Naive thymus-derived CD4-positive, alpha-beta T cell (primary cell): ENCODE data around the gene RPTOR. TPM values are rescaled to one million over a fixed set of nuclear protein-coding genes. Genes with fewer than 3 reads are reported as not detected.
A peak's percentile ranks its signal among the peaks of the same experiment; 100 is the strongest.

Source experiments
- ATAC-seq: fragments of 150-1000 bp; cut with Tn5 transposase; 2 replicates; pipeline ENCODE4 v1.10.0; 2021; ENCODE audit warnings: mild to moderate bottlenecking, moderate library complexity
- CTCF ChIA-PET: fragments of 350-600 bp; sonication (Branson Sonifier 250); formaldehyde crosslinking; loops from one replicate; lab custom pipeline; 2021; ENCODE audit warnings: antibody characterized with exemption; lab: Charles Lee
- POLR2A ChIA-PET: fragments of 350-600 bp; sonication (Branson Sonifier 250); formaldehyde crosslinking; loops from one replicate; lab custom pipeline; 2021; ENCODE audit warnings: antibody characterized with exemption, inconsistent platforms; lab: Charles Lee
- DNase-seq, 9 donors: peaks; one replicate each; pipeline versions ENCODE4 v3.0.0 to v3.0.0-alpha.2; 2020 to 2022; ENCODE audit warnings: mixed read lengths in 1 of 9
- H3K27ac ChIP-seq: one replicate; pipeline ENCODE4 v1.7.0; 2013; ENCODE audit warnings: mild to moderate bottlenecking, low read depth, low read length, moderate library complexity
- H3K27me3 ChIP-seq, 2 donors: one replicate each; pipeline ENCODE4 v1.7.0; 2013; ENCODE audit warnings: low read length in 2 of 2, mild to moderate bottlenecking in 2 of 2, moderate library complexity in 2 of 2; ENCODE audit not compliant: control insufficient read depth in 2 of 2, insufficient read depth in 2 of 2
- H3K36me3 ChIP-seq, 3 experiments: 1 replicate in 2 of 3; 2 replicates in 1 of 3; pipeline ENCODE4 v1.7.0; 2013; ENCODE audit warnings: low read length in 3 of 3, mild to moderate bottlenecking in 3 of 3, moderate library complexity in 1 of 3; ENCODE audit not compliant: insufficient read depth in 3 of 3, control insufficient read depth in 2 of 3
- H3K4me1 ChIP-seq, 2 donors: one replicate each; pipeline ENCODE4 v1.7.0; 2013; ENCODE audit warnings: low read length in 2 of 2, mild to moderate bottlenecking in 2 of 2, moderate library complexity in 1 of 2; ENCODE audit not compliant: control insufficient read depth in 2 of 2, insufficient read depth in 2 of 2
- H3K4me3 ChIP-seq: 2 replicates; pipeline ENCODE4 v1.7.0; 2013; ENCODE audit warnings: mild to moderate bottlenecking, low read length
- H3K9me3 ChIP-seq, 3 experiments: 1 replicate in 2 of 3; 2 replicates in 1 of 3; pipeline ENCODE4 v1.7.0; 2013; ENCODE audit warnings: low read length in 3 of 3; ENCODE audit not compliant: control insufficient read depth in 2 of 3
- H3K27ac Mint-ChIP-seq, 9 donors: one replicate each; pipeline ENCODE4 v1.8.0; 2020 to 2022; ENCODE audit warnings: mixed read lengths in 9 of 9, mild to moderate bottlenecking in 8 of 9, moderate library complexity in 5 of 9, inconsistent platforms in 2 of 9
- H3K27me3 Mint-ChIP-seq, 5 donors: one replicate each; pipeline ENCODE4 v1.8.0; 2021 to 2022; ENCODE audit warnings: mixed read lengths in 5 of 5, mild to moderate bottlenecking in 1 of 5
- H3K36me3 Mint-ChIP-seq, 5 donors: one replicate each; pipeline ENCODE4 v1.8.0; 2020 to 2022; ENCODE audit warnings: mixed read lengths in 5 of 5, mild to moderate bottlenecking in 3 of 5, inconsistent platforms in 1 of 5
- H3K4me1 Mint-ChIP-seq, 7 donors: one replicate each; pipeline ENCODE4 v1.8.0; 2020 to 2022; ENCODE audit warnings: mixed read lengths in 7 of 7, mild to moderate bottlenecking in 3 of 7, inconsistent platforms in 1 of 7
- H3K4me3 Mint-ChIP-seq, 10 donors: one replicate each; pipeline ENCODE4 v1.8.0; 2020 to 2022; ENCODE audit warnings: mild to moderate bottlenecking in 10 of 10, mixed read lengths in 10 of 10, moderate library complexity in 6 of 10, inconsistent platforms in 2 of 10
- H3K9me3 Mint-ChIP-seq, 11 donors: one replicate each; pipeline ENCODE4 v1.8.0; 2020 to 2022; ENCODE audit warnings: mixed read lengths in 11 of 11, mild to moderate bottlenecking in 4 of 11, inconsistent platforms in 1 of 11, moderate library complexity in 1 of 11
- intact Hi-C, 2 donors: fragments of 100-400 bp; cut with micrococcal nuclease; formaldehyde crosslinking; loops; one replicate each; pipeline ENCODE4 v1.15.1; 2023
- polyA plus RNA-seq, 2 donors: library from polyadenylated mRNA; unstranded; fragments of 300-500 nt; fragmentation: Illumina TruSeq; gene quantifications; one replicate each; pipeline ENCODE4 v1.2.3, GENCODE V29; 2021
- total RNA-seq, 6 experiments: library from RNA in 5 of 6; stranded (reverse) in 5 of 6; gene quantifications; 1 replicate in 5 of 6; 2 replicates in 1 of 6; pipeline ENCODE4 v1.2.3 and lab custom pipeline; 2021 to 2026

Gene RPTOR
- total and polyA plus RNA-seq, 7 experiments from 2014 or later: 10.9 to 89.8 (median 59.9) TPM

- peaks cover 18 to 27% of the 10 kb centered on the region in 2 donors for H3K4me1 ChIP-seq
- ATAC-seq (no peak), DNase-seq (no peak)
- Mint-ChIP-seq H3K27me3 (no peaks in the 10 kb centered on the region), H3K4me1 (peaks cover 30 to 74% (median 67%) of the 10 kb centered on the region in 7 donors), H3K9me3 (peaks cover 0 to 23% (median 4%) of the 10 kb centered on the region in 11 donors), H3K27ac (peak overlapping the region in 8 of 9 donors; percentile 61 to 99 (median 88)), H3K4me3 (no peak overlapping the region), H3K36me3 (peaks cover 3 to 36% (median 20%) of the 10 kb centered on the region in 5 donors)
- ChIA-PET CTCF (no interaction called here), POLR2A (interaction anchor here (0.6 to 1.1 kb wide), 3 partner anchors 11 to 84 kb away, joined by 3 read pairs; no protein-coding TSS in a partner anchor)
- H3K27me3 ChIP-seq: no peaks in the 10 kb centered on the region
- no peaks in the 10 kb centered on the region for H3K36me3 ChIP-seq
- no peaks in the 10 kb centered on the region for H3K9me3 ChIP-seq
- intact Hi-C loops: loop anchor here in 1 of 2 donors (5.0 kb wide), 1 partner anchor 122 kb away; no protein-coding TSS in a partner anchor
- H3K4me3 ChIP-seq: no peak overlapping the region
- H3K27ac ChIP-seq: no peak overlapping the region
These were observed 116.0 kb downstream of the RPTOR start for GRCh38 chr17:80660527-80661198.

GRCh38 chr17:80662557-80662956, 117.9 kb downstream of the RPTOR start:
- H3K4me3 Mint-ChIP-seq: peak overlapping the region in 5 of 10 donors; percentile 7 to 89 (median 25)
- CTCF ChIA-PET: interaction anchor here (1.9 kb wide), 1 partner anchor 118 kb away, joined by 4 read pairs; no protein-coding TSS in a partner anchor
- peaks cover 0 to 36% (median 17%) of the 10 kb centered on the region in 5 donors for H3K36me3 Mint-ChIP-seq

GRCh38 chr17:80663781-80664206, 119.2 kb downstream of the RPTOR start:
- H3K4me1 ChIP-seq: peaks cover 36 to 58% of the 10 kb centered on the region in 2 donors
- Mint-ChIP-seq H3K9me3 (peaks cover 0 to 6% (median 0%) of the 10 kb centered on the region in 11 donors), H3K27me3 (no peaks in the 10 kb centered on the region), H3K4me1 (peaks cover 52 to 88% (median 79%) of the 10 kb centered on the region in 7 donors), H3K27ac (peak overlapping the region; percentile 91 to 100 (median 96)), H3K36me3 (peaks cover 0 to 26% (median 6%) of the 10 kb centered on the region in 5 donors), H3K4me3 (peak overlapping the region; percentile 69 to 95 (median 82))
- ChIA-PET POLR2A (interaction anchor here (0.8 to 3.2 kb wide), 16 partner anchors 8 to 403 kb away, joined by 3 to 22 read pairs (median 3); partner anchors contain the start of gene RNF213), CTCF (interaction anchor here (0.7 to 1.9 kb wide), 3 partner anchors 14 to 117 kb away, joined by 3 to 4 read pairs (median 4); no protein-coding TSS in a partner anchor)
- DNase-seq (peak in 8 of 9 donors; percentile 48 to 79 (median 60)), ATAC-seq (peak; percentile 63)
- peak overlapping the region; percentile 94 for H3K27ac ChIP-seq
- intact Hi-C loops: loop anchor here (1.0 to 5.0 kb wide), 6 partner anchors 14 to 235 kb away; no protein-coding TSS in a partner anchor
- H3K9me3 ChIP-seq: no peaks in the 10 kb centered on the region
- no peaks in the 10 kb centered on the region for H3K27me3 ChIP-seq
- no peaks in the 10 kb centered on the region for H3K36me3 ChIP-seq
- H3K4me3 ChIP-seq: peak overlapping the region; percentile 40

More at GRCh38 chr17:80662557-80662956, 117.9 kb downstream of the RPTOR start:
- H3K36me3 ChIP-seq: no peaks in the 10 kb centered on the region
- peaks cover 24 to 46% of the 10 kb centered on the region in 2 donors for H3K4me1 ChIP-seq
- no peaks in the 10 kb centered on the region for H3K9me3 ChIP-seq
- peak overlapping the region; percentile 94 for H3K27ac ChIP-seq
- H3K4me1 Mint-ChIP-seq: peaks cover 43 to 87% (median 77%) of the 10 kb centered on the region in 7 donors
- peak overlapping the region; percentile 19 to 100 (median 96) for H3K27ac Mint-ChIP-seq
- H3K9me3 Mint-ChIP-seq: peaks cover 0 to 18% (median 3%) of the 10 kb centered on the region in 11 donors
- no peak overlapping the region for H3K4me3 ChIP-seq
- DNase-seq: no peak
- POLR2A ChIA-PET: interaction anchor here (0.7 to 3.2 kb wide), 8 partner anchors 12 to 401 kb away, joined by 3 to 22 read pairs (median 4); partner anchors contain the start of gene RNF213
- H3K27me3 ChIP-seq: no peaks in the 10 kb centered on the region
- H3K27me3 Mint-ChIP-seq: no peaks in the 10 kb centered on the region
- intact Hi-C loops: loop anchor here in 1 of 2 donors (5.0 kb wide), 1 partner anchor 120 kb away; no protein-coding TSS in a partner anchor
- no peak for ATAC-seq

GRCh38 chr17:80664217-80664790, 119.7 kb downstream of the RPTOR start:
- H3K36me3 Mint-ChIP-seq: peaks cover 0 to 24% (median 4%) of the 10 kb centered on the region in 5 donors
- peaks cover 0 to 5% (median 0%) of the 10 kb centered on the region in 11 donors for H3K9me3 Mint-ChIP-seq
- H3K4me3 Mint-ChIP-seq: peak overlapping the region; percentile 69 to 95 (median 82)
- no peaks in the 10 kb centered on the region for H3K27me3 Mint-ChIP-seq
- ATAC-seq: no peak
- intact Hi-C loops: loop anchor here (1.0 to 5.0 kb wide), 6 partner anchors 14 to 234 kb away; no protein-coding TSS in a partner anchor
- Histone ChIP-seq H3K4me1 (peaks cover 38 to 60% of the 10 kb centered on the region in 2 donors), H3K9me3 (no peaks in the 10 kb centered on the region), H3K27me3 (no peaks in the 10 kb centered on the region), H3K27ac (peak overlapping the region; percentile 94), H3K36me3 (no peaks in the 10 kb centered on the region), H3K4me3 (peak overlapping the region; percentile 40)
- DNase-seq: no peak
- peak overlapping the region; percentile 91 to 100 (median 96) for H3K27ac Mint-ChIP-seq
- ChIA-PET POLR2A (interaction anchor here (0.9 to 3.2 kb wide), 12 partner anchors 9 to 210 kb away, joined by 3 to 22 read pairs (median 4); no protein-coding TSS in a partner anchor), CTCF (interaction anchor here (0.7 to 1.1 kb wide), 4 partner anchors 15 to 120 kb away, joined by 3 to 4 read pairs (median 3); no protein-coding TSS in a partner anchor)
- peaks cover 54 to 89% (median 82%) of the 10 kb centered on the region in 7 donors for H3K4me1 Mint-ChIP-seq

- Histone ChIP-seq H3K36me3 (no peaks in the 10 kb centered on the region), H3K9me3 (no peaks in the 10 kb centered on the region), H3K4me1 (peaks cover 38 to 60% of the 10 kb centered on the region in 2 donors), H3K27me3 (no peaks in the 10 kb centered on the region), H3K27ac (peak overlapping the region; percentile 40), H3K4me3 (no peak overlapping the region)
- ATAC-seq (no peak), DNase-seq (peak in 1 of 9 donors; percentile 22)
- Mint-ChIP-seq H3K9me3 (peaks cover 0 to 5% (median 0%) of the 10 kb centered on the region in 11 donors), H3K27ac (peak overlapping the region; percentile 89 to 100 (median 94)), H3K36me3 (peaks cover 3 to 33% (median 4%) of the 10 kb centered on the region in 5 donors), H3K27me3 (no peaks in the 10 kb centered on the region), H3K4me3 (peak overlapping the region in 9 of 10 donors; percentile 54 to 96 (median 84)), H3K4me1 (peaks cover 62 to 96% (median 93%) of the 10 kb centered on the region in 7 donors)
- intact Hi-C loops: loop anchor here (1.0 to 2.0 kb wide), 8 partner anchors 13 to 233 kb away; no protein-coding TSS in a partner anchor
- CTCF ChIA-PET: interaction anchor here (0.5 to 0.7 kb wide), 3 partner anchors 9 to 266 kb away, joined by 3 to 6 read pairs (median 4); no protein-coding TSS in a partner anchor
- POLR2A ChIA-PET: interaction anchor here (0.9 kb wide), 1 partner anchor 65 kb away, joined by 3 read pairs; no protein-coding TSS in a partner anchor
These were observed 121.2 kb downstream of the RPTOR start for GRCh38 chr17:80665792-80666191.
